Astrocyte (in vitro differentiated cells and primary cell): ENCODE data around the gene KCND2. TPM values are rescaled to one million over a fixed set of nuclear protein-coding genes. Genes with fewer than 3 reads are reported as not detected.

Source experiments
- DNase-seq: peaks from one replicate; pipeline ENCODE4 v3.0.0-alpha.2; 2010; ENCODE audit warnings: low read depth
- FAIRE-seq: peaks from 2 replicates; lab custom pipeline; 2011; peaks lifted over from hg19 to GRCh38; lab: Jason Lieb, UNC
- H2AFZ ChIP-seq: 2 replicates; pipeline ENCODE4 v1.6.0; 2012; ENCODE audit warnings: low read depth, low read length, inconsistent platforms
- H3K27ac ChIP-seq: 2 replicates; pipeline ENCODE4 v1.5.1; 2011; ENCODE audit warnings: low read depth, low read length, inconsistent platforms
- H3K27me3 ChIP-seq: 2 replicates; pipeline ENCODE4 v1.6.0; 2011; ENCODE audit warnings: low read length, inconsistent platforms; ENCODE audit not compliant: insufficient read depth
- H3K36me3 ChIP-seq: 2 replicates; pipeline ENCODE4 v1.5.1; 2011; ENCODE audit warnings: low read length, inconsistent platforms; ENCODE audit not compliant: insufficient read depth
- H3K4me1 ChIP-seq: 2 replicates; pipeline ENCODE4 v1.5.1; 2011; ENCODE audit warnings: low read length, inconsistent platforms; ENCODE audit not compliant: insufficient read depth
- H3K4me2 ChIP-seq: 2 replicates; pipeline ENCODE4 v1.6.0; 2012; ENCODE audit warnings: low read length, inconsistent platforms
- H3K4me3 ChIP-seq: 2 replicates; pipeline ENCODE4 v1.5.1; 2011; ENCODE audit warnings: low read depth, mild to moderate bottlenecking, low read length, inconsistent platforms; ENCODE audit not compliant: insufficient read depth
- H3K79me2 ChIP-seq: 2 replicates; pipeline ENCODE4 v1.6.0; 2012; ENCODE audit warnings: mild to moderate bottlenecking, low read length, inconsistent platforms; ENCODE audit not compliant: insufficient read depth
- H3K9ac ChIP-seq: 2 replicates; pipeline ENCODE4 v1.6.0; 2012; ENCODE audit warnings: mild to moderate bottlenecking, low read length, inconsistent platforms
- H3K9me3 ChIP-seq: 2 replicates; pipeline ENCODE4 v1.5.1; 2012; ENCODE audit warnings: low read depth, mild to moderate bottlenecking, low read length, inconsistent platforms; ENCODE audit not compliant: insufficient read depth
- H4K20me1 ChIP-seq: 2 replicates; pipeline ENCODE4 v1.6.0; 2012; ENCODE audit warnings: low read length, inconsistent platforms; ENCODE audit not compliant: insufficient read depth
- H3K27ac Mint-ChIP-seq: one replicate; pipeline ENCODE4 v1.8.0; 2021; ENCODE audit warnings: mild to moderate bottlenecking, mixed read lengths; ENCODE audit not compliant: unreplicated experiment
- H3K27me3 Mint-ChIP-seq: one replicate; pipeline ENCODE4 v1.8.0; 2021; ENCODE audit warnings: low read depth, mixed read lengths; ENCODE audit not compliant: unreplicated experiment
- H3K36me3 Mint-ChIP-seq: one replicate; pipeline ENCODE4 v1.8.0; 2021; ENCODE audit warnings: low read depth, mixed read lengths; ENCODE audit not compliant: unreplicated experiment
- H3K4me1 Mint-ChIP-seq: one replicate; pipeline ENCODE4 v1.8.0; 2021; ENCODE audit warnings: low read depth, mixed read lengths; ENCODE audit not compliant: unreplicated experiment
- H3K4me3 Mint-ChIP-seq: one replicate; pipeline ENCODE4 v1.8.0; 2021; ENCODE audit warnings: mild to moderate bottlenecking, moderate library complexity, mixed read lengths; ENCODE audit not compliant: unreplicated experiment
- H3K9me3 Mint-ChIP-seq: one replicate; pipeline ENCODE4 v1.8.0; 2021; ENCODE audit warnings: mild to moderate bottlenecking, mixed read lengths; ENCODE audit not compliant: unreplicated experiment
- CTCF ChIP-seq: IDR thresholded peaks from 2 replicates; pipeline ENCODE4 v1.5.1; 2011; ENCODE audit warnings: low read depth, mild to moderate bottlenecking, inconsistent platforms, low read length, moderate library complexity; ENCODE audit not compliant: insufficient read depth
- EZH2 ChIP-seq: IDR thresholded peaks from 2 replicates; pipeline ENCODE4 v1.6.1; 2012; ENCODE audit warnings: mild to moderate bottlenecking, low read length, inconsistent platforms; ENCODE audit not compliant: insufficient read depth
- total RNA-seq: library from RNA; stranded (reverse); gene quantifications from 2 replicates; pipeline ENCODE4 v1.2.1, GENCODE V29; 2021

Gene KCND2
- total RNA-seq, 1 donor from 2014 or later = 0.30 TPM

GRCh38 chr7:120603366-120603765 is 330.4 kb downstream of the KCND2 start:
- Mint-ChIP-seq H3K9me3 (no peaks in the 10 kb centered on the region), H3K4me3 (no peak overlapping the region), H3K36me3 (no peaks in the 10 kb centered on the region), H3K27me3 (no peaks in the 10 kb centered on the region), H3K27ac (no peak overlapping the region), H3K4me1 (no peaks in the 10 kb centered on the region)
- Histone ChIP-seq H4K20me1 (no peaks in the 10 kb centered on the region), H3K79me2 (no peaks in the 10 kb centered on the region), H3K27ac (no peak overlapping the region), H3K4me3 (no peak overlapping the region), H3K4me2 (no peak overlapping the region), H3K36me3 (no peaks in the 10 kb centered on the region), H2AFZ (no peak overlapping the region), H3K27me3 (no peaks in the 10 kb centered on the region), H3K4me1 (no peaks in the 10 kb centered on the region), H3K9ac (no peak overlapping the region), H3K9me3 (no peaks in the 10 kb centered on the region)
- DNase-seq (no peak), FAIRE-seq (no peak)
- TF ChIP-seq CTCF (no peak), EZH2 (no peak)

- H2AFZ ChIP-seq = no peak overlapping the region
- no peaks in the 10 kb centered on the region for H3K79me2 ChIP-seq
- no peaks in the 10 kb centered on the region for H3K9me3 ChIP-seq
- no peaks in the 10 kb centered on the region for H3K4me1 Mint-ChIP-seq
- no peaks in the 10 kb centered on the region for H3K27me3 ChIP-seq
- H3K36me3 ChIP-seq = no peaks in the 10 kb centered on the region
- H3K27me3 Mint-ChIP-seq = no peaks in the 10 kb centered on the region
- no peaks in the 10 kb centered on the region for H3K36me3 Mint-ChIP-seq
- no peak overlapping the region for H3K27ac Mint-ChIP-seq
- TF ChIP-seq EZH2 = no peak
- TF ChIP-seq CTCF = no peak
- H3K4me2 ChIP-seq = no peak overlapping the region
- FAIRE-seq (no peak), DNase-seq (no peak)
- no peak overlapping the region for H3K27ac ChIP-seq
- H4K20me1 ChIP-seq = no peaks in the 10 kb centered on the region
- H3K9me3 Mint-ChIP-seq = no peaks in the 10 kb centered on the region
- no peak overlapping the region for H3K4me3 Mint-ChIP-seq
- no peak overlapping the region for H3K9ac ChIP-seq
- no peaks in the 10 kb centered on the region for H3K4me1 ChIP-seq
- no peak overlapping the region for H3K4me3 ChIP-seq
Observed at GRCh38 chr7:120609136-120609753, 336.3 kb downstream of the KCND2 start.

- Histone ChIP-seq H3K9ac (no peak overlapping the region), H3K27ac (no peak overlapping the region), H3K4me1 (no peaks in the 10 kb centered on the region), H3K36me3 (no peaks in the 10 kb centered on the region), H3K4me2 (no peak overlapping the region), H3K4me3 (no peak overlapping the region), H3K79me2 (no peaks in the 10 kb centered on the region), H3K9me3 (no peaks in the 10 kb centered on the region), H3K27me3 (no peaks in the 10 kb centered on the region), H2AFZ (no peak overlapping the region), H4K20me1 (no peaks in the 10 kb centered on the region)
- TF ChIP-seq CTCF (no peak), EZH2 (no peak)
- H3K27ac Mint-ChIP-seq = no peak overlapping the region
- no peak for DNase-seq
- H3K4me1 Mint-ChIP-seq = no peaks in the 10 kb centered on the region
- FAIRE-seq = no peak
- H3K4me3 Mint-ChIP-seq = no peak overlapping the region
- H3K27me3 Mint-ChIP-seq = no peaks in the 10 kb centered on the region
- no peaks in the 10 kb centered on the region for H3K9me3 Mint-ChIP-seq
- no peaks in the 10 kb centered on the region for H3K36me3 Mint-ChIP-seq
Observed at GRCh38 chr7:120611975-120612374, 339.0 kb downstream of the KCND2 start.
